HEK293 (cell line): Measurements from ENCODE around the gene CATSPERD.

ENCODE experiments used
- CTCF ChIA-PET: fragments of 350-600 bp; formaldehyde crosslinking; extraction: SDS; loops from one replicate; lab custom pipeline; 2021; ENCODE audit warnings: antibody characterized with exemption; lab: Yijun Ruan, JAX
- POLR2A ChIA-PET: fragments of 300-600 bp; formaldehyde crosslinking; extraction: SDS; loops from one replicate; lab custom pipeline; 2020; ENCODE audit warnings: antibody characterized with exemption, inconsistent platforms; lab: Yijun Ruan, JAX
- H3K27ac ChIP-seq: fragments of 200-500 bp; sonication (Bioruptor generic); 2 replicates; pipeline ENCODE4 v1.5.1; 2014; ENCODE audit warnings: low read depth, low read length, control low read depth, inconsistent platforms; ENCODE audit errors: extremely low read depth
- H3K36me3 ChIP-seq, 2 experiments: fragments of 200-500 bp in 1 of 2; sonication (Bioruptor generic) in 1 of 2; 1 replicate in 1 of 2; 2 replicates in 1 of 2; pipeline ENCODE4 v1.5.1; 2014 to 2017; ENCODE audit warnings: inconsistent platforms in 2 of 2, low read length in 2 of 2; ENCODE audit not compliant: control insufficient read depth in 2 of 2, insufficient read depth in 1 of 2
- H3K4me1 ChIP-seq: fragments of 200-500 bp; sonication (Bioruptor generic); 2 replicates; pipeline ENCODE4 v1.5.1; 2014; ENCODE audit warnings: mild to moderate bottlenecking, low read length, inconsistent platforms; ENCODE audit not compliant: control insufficient read depth, insufficient read depth
- H3K4me3 ChIP-seq: 2 replicates; pipeline ENCODE4 v1.5.1; 2011; ENCODE audit warnings: low read depth, mild to moderate bottlenecking, control low read depth, low read length, moderate library complexity
- H3K9me3 ChIP-seq: fragments of 200-500 bp; sonication (Bioruptor generic); 2 replicates; pipeline ENCODE4 v1.5.1; 2014; ENCODE audit warnings: low read depth, low read length, inconsistent platforms; ENCODE audit not compliant: control insufficient read depth, insufficient read depth
- CTCF ChIP-seq: fragments of 450-650 bp; formaldehyde crosslinking; IDR thresholded peaks from 2 replicates; pipeline ENCODE4 v1.5.1; 2016; ENCODE audit warnings: missing biosample characterization, missing genetic modification characterization
- GLIS1 ChIP-seq: fragments of 450-650 bp; formaldehyde crosslinking; IDR thresholded peaks from 2 replicates; pipeline ENCODE4 v1.5.1; 2016; ENCODE audit warnings: missing biosample characterization, missing genetic modification characterization
- MEIS1 ChIP-seq: sonication (generic); formaldehyde crosslinking; IDR thresholded peaks from 2 replicates; pipeline ENCODE4 v1.8.1; 2022; ENCODE audit warnings: missing genetic modification reagents, mild to moderate bottlenecking, borderline replicate concordance
- PRDM10 ChIP-seq: fragments of 450-650 bp; formaldehyde crosslinking; IDR thresholded peaks from 2 replicates; pipeline ENCODE4 v1.5.1; 2016; ENCODE audit warnings: missing biosample characterization, missing genetic modification characterization
- YY1 ChIP-seq: fragments of 450-650 bp; formaldehyde crosslinking; IDR thresholded peaks from 2 replicates; pipeline ENCODE4 v1.5.1; 2018; ENCODE audit warnings: missing biosample characterization, missing genetic modification characterization
- ZBTB1 ChIP-seq: fragments of 450-650 bp; formaldehyde crosslinking; IDR thresholded peaks from 2 replicates; pipeline ENCODE4 v1.5.1; 2016; ENCODE audit warnings: missing biosample characterization, missing genetic modification characterization
- ZBTB10 ChIP-seq: fragments of 450-650 bp; formaldehyde crosslinking; IDR thresholded peaks from 2 replicates; pipeline ENCODE4 v1.5.1; 2016; ENCODE audit warnings: missing biosample characterization, missing genetic modification characterization
- ZFP41 ChIP-seq: fragments of 450-650 bp; formaldehyde crosslinking; IDR thresholded peaks from 2 replicates; pipeline ENCODE4 v1.5.1; 2016; ENCODE audit warnings: missing biosample characterization, missing genetic modification characterization, borderline replicate concordance
- ZNF10 ChIP-seq: fragments of 450-650 bp; formaldehyde crosslinking; IDR thresholded peaks from 2 replicates; pipeline ENCODE4 v1.5.1; 2017; ENCODE audit warnings: missing biosample characterization, missing genetic modification characterization
- ZNF223 ChIP-seq: fragments of 450-650 bp; formaldehyde crosslinking; IDR thresholded peaks from 2 replicates; pipeline ENCODE4 v1.5.1; 2016; ENCODE audit warnings: missing biosample characterization, missing genetic modification characterization
- ZNF311 ChIP-seq: fragments of 450-650 bp; formaldehyde crosslinking; IDR thresholded peaks from 2 replicates; pipeline ENCODE4 v1.5.1; 2017; ENCODE audit warnings: missing biosample characterization, missing genetic modification characterization, borderline replicate concordance
- ZNF366 ChIP-seq: fragments of 450-650 bp; formaldehyde crosslinking; conservative IDR thresholded peaks from 2 replicates; pipeline ENCODE4 v1.5.1; 2016; ENCODE audit warnings: missing biosample characterization, missing genetic modification characterization
- ZNF514 ChIP-seq: fragments of 450-650 bp; formaldehyde crosslinking; IDR thresholded peaks from 2 replicates; pipeline ENCODE4 v1.5.1; 2016; ENCODE audit warnings: missing biosample characterization, missing genetic modification characterization
- ZNF518A ChIP-seq: fragments of 450-650 bp; formaldehyde crosslinking; conservative IDR thresholded peaks from 2 replicates; pipeline ENCODE4 v1.5.1; 2016; ENCODE audit warnings: low read depth, missing biosample characterization, missing genetic modification characterization
- ZNF549 ChIP-seq: fragments of 450-650 bp; IDR thresholded peaks from 2 replicates; pipeline ENCODE4 v1.5.1; 2018; ENCODE audit warnings: missing biosample characterization, missing genetic modification characterization, mild to moderate bottlenecking, inconsistent platforms, moderate library complexity
- ZNF571 ChIP-seq: fragments of 450-650 bp; formaldehyde crosslinking; IDR thresholded peaks from 2 replicates; pipeline ENCODE4 v1.5.0; 2017; ENCODE audit warnings: missing biosample characterization, missing genetic modification characterization
- ZNF629 ChIP-seq: fragments of 450-650 bp; formaldehyde crosslinking; IDR thresholded peaks from 2 replicates; pipeline ENCODE4 v1.5.1; 2017; ENCODE audit warnings: missing biosample characterization, missing genetic modification characterization
- ZNF768 ChIP-seq: fragments of 450-650 bp; formaldehyde crosslinking; IDR thresholded peaks from 2 replicates; pipeline ENCODE4 v1.5.1; 2018; ENCODE audit warnings: missing biosample characterization, mild to moderate bottlenecking, missing genetic modification characterization
- TF ChIP-seq, protein P1 (sequence below): fragments of 450-650 bp; formaldehyde crosslinking; IDR thresholded peaks from 2 replicates; pipeline ENCODE4 v1.5.1; 2016; ENCODE audit warnings: missing biosample characterization, missing genetic modification characterization

Gene CATSPERD

DNA sequence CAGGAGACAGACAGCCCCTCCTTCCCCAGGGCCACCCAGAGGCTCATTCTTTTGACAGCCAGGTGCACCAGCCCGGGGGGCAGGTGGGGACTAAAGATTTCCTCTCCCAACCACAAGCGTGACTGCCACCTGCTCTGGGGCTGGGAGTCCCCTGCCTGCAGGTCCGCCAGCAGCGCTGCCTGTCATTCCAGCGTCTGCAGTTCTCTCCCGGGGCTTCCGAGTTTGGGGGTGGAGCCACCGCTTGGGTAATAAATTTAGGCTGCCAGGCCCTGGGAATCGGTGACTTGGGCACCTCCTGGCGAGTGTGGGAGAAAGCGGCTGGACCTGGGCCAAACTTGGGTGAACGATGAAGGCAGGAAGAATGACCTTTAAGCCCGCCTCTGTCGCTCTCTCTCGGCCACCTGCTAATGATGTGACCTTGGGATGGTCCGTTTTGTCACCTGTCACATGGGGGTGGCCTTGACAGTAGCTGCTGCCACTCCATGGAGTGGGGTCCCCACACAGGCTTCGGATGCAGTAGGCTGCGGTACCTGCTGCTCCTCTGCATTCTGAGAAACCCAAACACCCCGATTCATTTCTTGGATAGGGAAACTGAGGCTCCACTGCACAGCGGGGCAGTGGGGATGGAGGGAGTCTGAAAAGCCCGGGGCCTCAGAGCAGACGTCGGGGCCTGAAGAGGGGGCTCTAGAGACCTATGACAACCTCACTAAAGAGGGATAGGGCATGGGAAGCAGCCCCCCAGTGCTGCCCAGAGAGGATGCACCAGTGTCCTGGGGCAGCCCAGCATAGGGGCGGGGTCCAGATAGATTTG, 106.3 kb downstream of the CATSPERD start (continued):
- peak; percentile 66 for TF ChIP-seq PRDM10 (tag by site-specific recombination)
- no peak for TF ChIP-seq YY1 (tag by site-specific recombination)
- TF ChIP-seq, protein P1, sequence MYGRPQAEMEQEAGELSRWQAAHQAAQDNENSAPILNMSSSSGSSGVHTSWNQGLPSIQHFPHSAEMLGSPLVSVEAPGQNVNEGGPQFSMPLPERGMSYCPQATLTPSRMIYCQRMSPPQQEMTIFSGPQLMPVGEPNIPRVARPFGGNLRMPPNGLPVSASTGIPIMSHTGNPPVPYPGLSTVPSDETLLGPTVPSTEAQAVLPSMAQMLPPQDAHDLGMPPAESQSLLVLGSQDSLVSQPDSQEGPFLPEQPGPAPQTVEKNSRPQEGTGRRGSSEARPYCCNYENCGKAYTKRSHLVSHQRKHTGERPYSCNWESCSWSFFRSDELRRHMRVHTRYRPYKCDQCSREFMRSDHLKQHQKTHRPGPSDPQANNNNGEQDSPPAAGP (tag by site-specific recombination): no peak; the same call in 1 of the 2 replicates
- TF ChIP-seq ZNF549 (tag by site-specific recombination): no peak
- 0 out of 2 replicates have a peak, but pooled peaks have one; percentile 15 for TF ChIP-seq ZNF366 (tag by site-specific recombination)
- peak; percentile 80 for TF ChIP-seq CTCF (tag by site-specific recombination)
- TF ChIP-seq MEIS1 (CRISPR knock-in tag): peak; percentile 88; the same call in 1 of the 2 replicates

- Histone ChIP-seq H3K9me3 (no peaks in the 10 kb centered on the region), H3K36me3 (no peaks in the 10 kb centered on the region), H3K4me1 (peaks cover 6% of the 10 kb centered on the region), H3K27ac (peak overlapping the region; percentile 59; the same call in 1 of the 2 replicates), H3K4me3 (no peak overlapping the region)
- POLR2A ChIA-PET: interaction anchor here (0.5 to 2.6 kb wide), 10 partner anchors 15 to 151 kb away, joined by 3 to 35 read pairs (median 4); partner anchors contain the start of genes NDUFA11, NRTN, RANBP3 and RPL36
- CTCF ChIA-PET: interaction anchor here (0.6 to 3.2 kb wide), 3 partner anchors 21 to 105 kb away, joined by 3 to 27 read pairs (median 6); partner anchors contain the start of gene NRTN
- TF ChIP-seq ZNF311 (tag by site-specific recombination): no peak
- TF ChIP-seq ZNF629 (tag by site-specific recombination): no peak
- no peak for TF ChIP-seq ZNF514
- no peak for TF ChIP-seq MEIS1 (CRISPR knock-in tag)
- TF ChIP-seq ZNF10: no peak
- TF ChIP-seq ZNF518A (tag by site-specific recombination): no peak
- peak; percentile 11; the same call in 1 of the 2 replicates for TF ChIP-seq GLIS1
- 0 out of 2 replicates have a peak, but pooled peaks have one; percentile 66 for TF ChIP-seq ZNF768
- no peak for TF ChIP-seq ZFP41 (tag by site-specific recombination)
- no peak for TF ChIP-seq ZBTB1 (tag by site-specific recombination)
- TF ChIP-seq ZNF223: 0 out of 2 replicates have a peak, but pooled peaks have one; percentile 44
- no peak for TF ChIP-seq ZNF571 (tag by site-specific recombination)
- no peak for TF ChIP-seq ZBTB10
Measured at GRCh38 chr19:5827342-5827890, 107.0 kb downstream of the CATSPERD start.
